GM21529 (cell line): ENCODE data around the gene ADAM10.

ENCODE experiments used
- ATAC-seq: cut with Tn5 transposase; IDR thresholded peaks from one replicate; pipeline ENCODE4 v1.9.1; 2021; ENCODE audit not compliant: unreplicated experiment

Gene ADAM10

GRCh38 chr15:58716027-58716426 lies 33.5 kb downstream of the ADAM10 start:
- no peak for ATAC-seq

- no peak for ATAC-seq
These were observed 34.1 kb downstream of the ADAM10 start for GRCh38 chr15:58715266-58715917.

GRCh38 chr15:58710701-58711100 lies 38.8 kb downstream of the ADAM10 start:
- no peak for ATAC-seq

GRCh38 chr15:58707397-58707796 lies 42.1 kb downstream of the ADAM10 start:
- ATAC-seq, result no peak

GRCh38 chr15:58705105-58705504 lies 44.4 kb downstream of the ADAM10 start:
- ATAC-seq, result no peak

- ATAC-seq, result no peak
These were observed 45.2 kb downstream of the ADAM10 start for GRCh38 chr15:58704155-58704865.

- ATAC-seq, result no peak
These were observed 45.9 kb downstream of the ADAM10 start for GRCh38 chr15:58703610-58704009.

- ATAC-seq, result no peak
These were observed 47.3 kb downstream of the ADAM10 start for GRCh38 chr15:58702233-58702632.

GRCh38 chr15:58701376-58701775 lies 48.1 kb downstream of the ADAM10 start:
- no peak for ATAC-seq

- no peak for ATAC-seq
These were observed 49.7 kb downstream of the ADAM10 start for GRCh38 chr15:58699769-58700168.

GRCh38 chr15:58698887-58699641 lies 50.4 kb downstream of the ADAM10 start:
- ATAC-seq, result no peak

- no peak for ATAC-seq
These were observed 52.3 kb downstream of the ADAM10 start for GRCh38 chr15:58697220-58697619.

- no peak for ATAC-seq
These were observed 52.8 kb downstream of the ADAM10 start for GRCh38 chr15:58696738-58697137.

- no peak for ATAC-seq
These were observed 54.7 kb downstream of the ADAM10 start for GRCh38 chr15:58694641-58695398.

- ATAC-seq, result no peak
These were observed 58.8 kb downstream of the ADAM10 start for GRCh38 chr15:58690703-58691102.

- no peak for ATAC-seq
These were observed 59.9 kb downstream of the ADAM10 start for GRCh38 chr15:58689646-58690045.

GRCh38 chr15:58686286-58686685 lies 63.2 kb downstream of the ADAM10 start:
- ATAC-seq, result no peak

- no peak for ATAC-seq
These were observed 64.8 kb downstream of the ADAM10 start for GRCh38 chr15:58684751-58685150.

GRCh38 chr15:58684036-58684710 lies 65.3 kb downstream of the ADAM10 start:
- ATAC-seq, result no peak

- no peak for ATAC-seq
These were observed 67.3 kb downstream of the ADAM10 start for GRCh38 chr15:58682234-58682633.

- no peak for ATAC-seq
These were observed 70.8 kb downstream of the ADAM10 start for GRCh38 chr15:58678683-58679082.
